ENCODE data around the gene GLTPD2. TPM values are rescaled to one million over a fixed set of nuclear protein-coding genes. Genes with fewer than 3 reads are reported as not detected.

Gene GLTPD2
- total and polyA plus RNA-seq, 2 donors (not counting 3 experiments of a cell fraction or from before 2014, with no cell fraction given): not detected

DNA sequence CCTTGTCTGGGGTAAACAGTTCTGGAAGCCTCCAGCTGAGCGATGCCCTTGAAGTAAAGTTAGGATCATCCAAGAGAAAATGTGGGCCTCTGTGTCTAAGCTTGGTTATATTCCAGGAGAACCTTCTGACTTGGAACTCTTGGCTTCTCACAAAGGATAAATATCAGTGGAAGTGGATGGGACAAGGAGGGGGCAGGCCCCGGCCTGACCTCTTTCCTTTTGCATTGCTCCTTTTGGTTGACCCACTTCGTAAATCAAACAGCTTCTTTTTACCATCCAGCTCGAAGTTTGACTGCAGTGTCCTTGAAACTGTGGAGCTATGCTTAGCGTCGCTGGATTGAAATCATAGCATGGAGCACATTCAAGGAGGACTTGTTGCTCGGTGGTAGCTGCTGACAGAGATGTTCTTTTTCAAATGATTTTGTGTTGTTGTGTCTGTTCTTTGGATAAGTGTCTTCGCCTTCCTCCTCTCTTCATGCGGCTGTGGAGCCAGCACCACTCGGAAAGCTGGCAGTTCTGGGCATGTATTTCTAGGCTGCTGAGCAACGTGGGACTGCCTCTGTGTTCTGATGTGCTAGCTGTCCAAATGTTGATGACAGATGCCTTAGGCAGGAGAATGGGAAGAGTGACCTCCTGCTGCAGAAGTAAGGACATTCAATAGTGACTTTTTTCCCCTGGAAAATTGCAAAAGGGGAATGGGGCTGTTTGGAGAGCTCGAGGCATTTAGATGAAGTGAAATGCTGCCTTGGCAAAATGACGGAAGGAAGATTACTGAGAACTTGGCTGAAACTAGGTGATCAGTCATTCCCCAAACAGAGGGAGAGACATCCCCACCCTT, 48.9 kb downstream of the GLTPD2 start:
- Histone ChIP-seq H4K20me1 (replicated peaks; ENCODE audit: control insufficient read depth, extremely low read depth, insufficient read depth, low read length) (no peaks in the 10 kb centered on the region), H3K4me3 (replicated peaks in 1 of 3; ENCODE audit: insufficient read depth in 1 of 3, low read depth in 1 of 3, low read length in 3 of 3) (no peak overlapping the region), H3K9me3 (replicated peaks; ENCODE audit: control insufficient read depth, insufficient read depth, low read length) (no peaks in the 10 kb centered on the region), H3K4me1 (ENCODE audit: control insufficient read depth, extremely low read depth, insufficient read depth, low read length) (peaks cover 15% of the 10 kb centered on the region), H3K9me1 (replicated peaks; ENCODE audit: control insufficient read depth, extremely low read depth, insufficient read depth, low read length) (no peaks in the 10 kb centered on the region), H3K27me3 (ENCODE audit: control insufficient read depth in 2 of 2, insufficient read depth in 2 of 2, low read length in 2 of 2) (no peaks in the 10 kb centered on the region), H3K9ac (replicated peaks; ENCODE audit: extremely low read depth, insufficient read depth, low read length) (no peak overlapping the region), H2AFZ (ENCODE audit: low read depth, low read length) (no peak overlapping the region), H3K27ac (ENCODE audit: insufficient read depth, low read depth, low read length) (no peak overlapping the region), H3K4me2 (ENCODE audit: insufficient read depth, low read length) (no peak overlapping the region), H3K36me3 (ENCODE audit: control insufficient read depth in 2 of 2, extremely low read depth in 1 of 2, insufficient read depth in 2 of 2, low read length in 2 of 2) (peaks cover 0 to 7% of the 10 kb centered on the region in 2 experiments), H3K79me2 (ENCODE audit: control insufficient read depth, insufficient read depth, low read length) (peaks cover 69% of the 10 kb centered on the region)
- TF ChIP-seq FOS (IDR thresholded peaks at IDR 0.05; ENCODE audit: borderline replicate concordance, insufficient read depth, low read length): no peak
- TF ChIP-seq MYC (IDR thresholded peaks at IDR 0.05; ENCODE audit: low read depth, low read length): no peak
- TF ChIP-seq JUN (IDR thresholded peaks at IDR 0.05; ENCODE audit: borderline replicate concordance, insufficient read depth, insufficient read length, low read depth): no peak
- FAIRE-seq (peak; percentile 42), DNase-seq (ENCODE audit: low read depth, low spot score) (no peak)
- no TSS peak for BruUV-seq (replicated peaks)
- dilution Hi-C loops (cut with MboI; ENCODE audit: extremely low pct_ligation_motif_present, low sequenced_read_pairs) (no loop called here), intact Hi-C loops (cut with micrococcal nuclease) (no loop called here)
- ChIA-PET CTCF (interaction anchor here (0.6 to 3.3 kb wide), 6 partner anchors 15 to 71 kb away, joined by 3 to 9 read pairs (median 4); no protein-coding TSS in a partner anchor), POLR2A (no interaction called here)

DNA sequence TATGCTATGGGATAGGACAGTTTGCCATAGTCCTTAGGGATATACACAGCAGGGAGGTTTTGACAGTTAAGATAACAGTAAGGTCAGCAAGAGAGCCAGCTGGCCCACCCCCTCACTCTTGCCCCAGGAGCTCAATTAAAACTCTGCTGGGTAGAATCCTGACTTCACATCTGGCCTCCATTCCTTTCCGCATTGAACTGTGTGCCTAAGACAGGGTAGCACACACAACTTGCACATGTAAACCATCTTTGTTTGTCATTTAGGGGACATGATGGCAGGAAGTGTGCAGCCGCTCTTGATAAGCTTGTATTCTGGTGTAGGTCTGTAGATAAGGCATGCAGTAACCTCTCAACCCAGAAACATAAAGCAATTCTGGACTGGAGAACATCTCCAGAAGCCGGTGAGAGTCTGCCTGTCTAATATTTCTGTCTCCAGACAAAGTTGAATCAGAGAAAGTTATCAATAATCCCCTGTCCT, 49.6 kb downstream of the GLTPD2 start:
- Histone ChIP-seq H3K36me3 (ENCODE audit: control insufficient read depth in 2 of 2, extremely low read depth in 1 of 2, insufficient read depth in 2 of 2, low read length in 2 of 2) (peaks cover 0 to 7% of the 10 kb centered on the region in 2 experiments), H3K27ac (ENCODE audit: insufficient read depth, low read depth, low read length) (no peak overlapping the region), H3K4me1 (ENCODE audit: control insufficient read depth, extremely low read depth, insufficient read depth, low read length) (peaks cover 15% of the 10 kb centered on the region), H3K27me3 (ENCODE audit: control insufficient read depth in 2 of 2, insufficient read depth in 2 of 2, low read length in 2 of 2) (no peaks in the 10 kb centered on the region), H3K79me2 (ENCODE audit: control insufficient read depth, insufficient read depth, low read length) (peaks cover 73% of the 10 kb centered on the region), H2AFZ (ENCODE audit: low read depth, low read length) (no peak overlapping the region), H3K9me3 (replicated peaks; ENCODE audit: control insufficient read depth, insufficient read depth, low read length) (no peaks in the 10 kb centered on the region), H3K9me1 (replicated peaks; ENCODE audit: control insufficient read depth, extremely low read depth, insufficient read depth, low read length) (no peaks in the 10 kb centered on the region), H3K4me3 (replicated peaks in 1 of 3; ENCODE audit: insufficient read depth in 1 of 3, low read depth in 1 of 3, low read length in 3 of 3) (no peak overlapping the region), H4K20me1 (replicated peaks; ENCODE audit: control insufficient read depth, extremely low read depth, insufficient read depth, low read length) (no peaks in the 10 kb centered on the region), H3K9ac (replicated peaks; ENCODE audit: extremely low read depth, insufficient read depth, low read length) (no peak overlapping the region), H3K4me2 (ENCODE audit: insufficient read depth, low read length) (no peak overlapping the region)
- TF ChIP-seq EZH2 (IDR thresholded peaks at IDR 0.05; ENCODE audit: borderline replicate concordance, low read depth, low read length, severe bottlenecking): no peak
- no peak for TF ChIP-seq JUN (IDR thresholded peaks at IDR 0.05; ENCODE audit: borderline replicate concordance, insufficient read depth, insufficient read length, low read depth)
- TF ChIP-seq, protein P1, sequence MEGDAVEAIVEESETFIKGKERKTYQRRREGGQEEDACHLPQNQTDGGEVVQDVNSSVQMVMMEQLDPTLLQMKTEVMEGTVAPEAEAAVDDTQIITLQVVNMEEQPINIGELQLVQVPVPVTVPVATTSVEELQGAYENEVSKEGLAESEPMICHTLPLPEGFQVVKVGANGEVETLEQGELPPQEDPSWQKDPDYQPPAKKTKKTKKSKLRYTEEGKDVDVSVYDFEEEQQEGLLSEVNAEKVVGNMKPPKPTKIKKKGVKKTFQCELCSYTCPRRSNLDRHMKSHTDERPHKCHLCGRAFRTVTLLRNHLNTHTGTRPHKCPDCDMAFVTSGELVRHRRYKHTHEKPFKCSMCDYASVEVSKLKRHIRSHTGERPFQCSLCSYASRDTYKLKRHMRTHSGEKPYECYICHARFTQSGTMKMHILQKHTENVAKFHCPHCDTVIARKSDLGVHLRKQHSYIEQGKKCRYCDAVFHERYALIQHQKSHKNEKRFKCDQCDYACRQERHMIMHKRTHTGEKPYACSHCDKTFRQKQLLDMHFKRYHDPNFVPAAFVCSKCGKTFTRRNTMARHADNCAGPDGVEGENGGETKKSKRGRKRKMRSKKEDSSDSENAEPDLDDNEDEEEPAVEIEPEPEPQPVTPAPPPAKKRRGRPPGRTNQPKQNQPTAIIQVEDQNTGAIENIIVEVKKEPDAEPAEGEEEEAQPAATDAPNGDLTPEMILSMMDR (IDR thresholded peaks at IDR 0.05; ENCODE audit: extremely low read depth in 1 of 2, insufficient read depth in 1 of 2, low read depth in 1 of 2, low read length in 2 of 2): no peak
- TF ChIP-seq, protein P2, sequence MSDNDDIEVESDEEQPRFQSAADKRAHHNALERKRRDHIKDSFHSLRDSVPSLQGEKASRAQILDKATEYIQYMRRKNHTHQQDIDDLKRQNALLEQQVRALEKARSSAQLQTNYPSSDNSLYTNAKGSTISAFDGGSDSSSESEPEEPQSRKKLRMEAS (IDR thresholded peaks at IDR 0.05; ENCODE audit: insufficient read depth, insufficient read length): no peak
- no peak for TF ChIP-seq POLR2AphosphoS5 (IDR thresholded peaks at IDR 0.05; ENCODE audit: insufficient read depth, low read depth, low read length)
- no peak for TF ChIP-seq MYC (IDR thresholded peaks at IDR 0.05; ENCODE audit: low read depth, low read length)
- TF ChIP-seq POLR2A (IDR thresholded peaks at IDR 0.05; ENCODE audit: low read depth, low read length): no peak
- TF ChIP-seq GATA2 (IDR thresholded peaks at IDR 0.05; ENCODE audit: insufficient read depth, insufficient read length, low read depth, low read length): no peak
- TF ChIP-seq FOS (IDR thresholded peaks at IDR 0.05; ENCODE audit: borderline replicate concordance, insufficient read depth, low read length): no peak
- ChIA-PET CTCF (interaction anchor here (1.4 to 3.3 kb wide), 3 partner anchors 20 to 48 kb away, joined by 4 to 9 read pairs (median 7); no protein-coding TSS in a partner anchor), POLR2A (no interaction called here)
- FAIRE-seq: no peak
- no TSS peak for BruUV-seq (replicated peaks)
- dilution Hi-C loops (cut with MboI; ENCODE audit: extremely low pct_ligation_motif_present, low sequenced_read_pairs) (no loop called here), intact Hi-C loops (cut with micrococcal nuclease) (no loop called here)
- no peak for DNase-seq (ENCODE audit: low read depth, low spot score)

Measured in endothelial cell of umbilical vein (primary cell).